ENCODE results near the gene PDE11A. TPM values are rescaled to one million over a fixed set of nuclear protein-coding genes. Genes with fewer than 3 reads are reported as not detected.

Gene PDE11A
- total and polyA plus RNA-seq, 10 donors: 0.02 to 1.2 (median 0.22) TPM; not detected in 3

GRCh38 chr2:177679611-177680605 lies 392.7 kb downstream of the PDE11A start:
- intact Hi-C loops (cut with DNase I; ENCODE audit: low total_unique reads): no loop called here
- H3K4me3 ChIP-seq: no peak overlapping the region
- 71 to 85% (median 78%) methylated on average over 6 of the region's 6 CpGs for WGBS, 5 donors
- H3K4me1 ChIP-seq: no peaks in the 10 kb centered on the region
- DNase-seq: no peak
- TF ChIP-seq POLR2AphosphoS5 (IDR thresholded peaks at IDR 0.05) (no peak), POLR2A (IDR thresholded peaks at IDR 0.05) (no peak)
- TF ChIP-seq, protein P1, sequence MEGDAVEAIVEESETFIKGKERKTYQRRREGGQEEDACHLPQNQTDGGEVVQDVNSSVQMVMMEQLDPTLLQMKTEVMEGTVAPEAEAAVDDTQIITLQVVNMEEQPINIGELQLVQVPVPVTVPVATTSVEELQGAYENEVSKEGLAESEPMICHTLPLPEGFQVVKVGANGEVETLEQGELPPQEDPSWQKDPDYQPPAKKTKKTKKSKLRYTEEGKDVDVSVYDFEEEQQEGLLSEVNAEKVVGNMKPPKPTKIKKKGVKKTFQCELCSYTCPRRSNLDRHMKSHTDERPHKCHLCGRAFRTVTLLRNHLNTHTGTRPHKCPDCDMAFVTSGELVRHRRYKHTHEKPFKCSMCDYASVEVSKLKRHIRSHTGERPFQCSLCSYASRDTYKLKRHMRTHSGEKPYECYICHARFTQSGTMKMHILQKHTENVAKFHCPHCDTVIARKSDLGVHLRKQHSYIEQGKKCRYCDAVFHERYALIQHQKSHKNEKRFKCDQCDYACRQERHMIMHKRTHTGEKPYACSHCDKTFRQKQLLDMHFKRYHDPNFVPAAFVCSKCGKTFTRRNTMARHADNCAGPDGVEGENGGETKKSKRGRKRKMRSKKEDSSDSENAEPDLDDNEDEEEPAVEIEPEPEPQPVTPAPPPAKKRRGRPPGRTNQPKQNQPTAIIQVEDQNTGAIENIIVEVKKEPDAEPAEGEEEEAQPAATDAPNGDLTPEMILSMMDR (IDR thresholded peaks at IDR 0.05 in 8 of 11, conservative IDR thresholded peaks at IDR 0.05 in 3 of 11): no peak
- no peaks in the 10 kb centered on the region for H3K9me3 ChIP-seq
- no peaks in the 10 kb centered on the region for H3K36me3 ChIP-seq
- no peak overlapping the region for H3K27ac ChIP-seq
- peaks cover 0 to 7% (median 0%) of the 10 kb centered on the region in 7 donors for H3K27me3 ChIP-seq (replicated peaks in 1 of 7)

- Histone ChIP-seq H3K36me3 (no peaks in the 10 kb centered on the region), H3K27me3 (replicated peaks in 1 of 7) (peaks cover 0 to 7% (median 0%) of the 10 kb centered on the region in 7 donors), H3K4me1 (no peaks in the 10 kb centered on the region), H3K4me3 (no peak overlapping the region), H3K27ac (no peak overlapping the region), H3K9me3 (no peaks in the 10 kb centered on the region)
- intact Hi-C loops (cut with DNase I; ENCODE audit: low total_unique reads): no loop called here
- TF ChIP-seq, protein P1 (IDR thresholded peaks at IDR 0.05 in 8 of 11, conservative IDR thresholded peaks at IDR 0.05 in 3 of 11): no peak
- TF ChIP-seq POLR2AphosphoS5 (IDR thresholded peaks at IDR 0.05): no peak
- no peak for TF ChIP-seq POLR2A (IDR thresholded peaks at IDR 0.05)
- WGBS, 5 donors: 86 to 97% (median 95%) methylated on average over 2 of the region's 2 CpGs
- DNase-seq: no peak
Observed at GRCh38 chr2:177678939-177679338, 393.6 kb downstream of the PDE11A start.

DNA sequence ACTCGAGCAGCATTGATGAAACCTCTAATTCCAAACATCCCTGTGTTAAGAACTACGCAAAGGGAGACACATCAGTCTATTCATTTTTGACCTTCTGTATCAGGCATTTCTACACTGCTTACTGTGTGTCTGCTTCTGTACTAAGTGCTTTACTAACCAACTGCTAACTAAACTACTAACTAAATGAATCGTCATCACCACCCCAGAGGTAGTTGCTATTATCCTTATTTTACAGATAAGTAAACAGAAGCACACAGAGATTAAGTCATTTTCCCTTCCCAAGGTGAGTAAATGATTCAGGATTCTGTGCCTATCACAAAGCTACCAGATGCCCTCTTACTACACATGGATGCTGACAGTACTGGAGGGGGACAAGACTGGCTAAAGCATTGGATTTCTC lies 395.9 kb downstream of the PDE11A start:
- no peak overlapping the region for H3K4me3 ChIP-seq
- 86 to 91% (median 89%) methylated on average over 3 of the region's 3 CpGs for WGBS, 5 donors
- intact Hi-C loops (cut with DNase I; ENCODE audit: low total_unique reads): no loop called here
- TF ChIP-seq POLR2A (IDR thresholded peaks at IDR 0.05) (no peak), POLR2AphosphoS5 (IDR thresholded peaks at IDR 0.05) (no peak)
- TF ChIP-seq, protein P1 (IDR thresholded peaks at IDR 0.05 in 8 of 11, conservative IDR thresholded peaks at IDR 0.05 in 3 of 11): no peak
- H3K9me3 ChIP-seq: no peaks in the 10 kb centered on the region
- peaks cover 0 to 7% (median 0%) of the 10 kb centered on the region in 7 donors for H3K27me3 ChIP-seq (replicated peaks in 1 of 7)
- no peak for DNase-seq
- H3K27ac ChIP-seq: no peak overlapping the region
- no peaks in the 10 kb centered on the region for H3K4me1 ChIP-seq
- H3K36me3 ChIP-seq: no peaks in the 10 kb centered on the region

- H3K4me1 ChIP-seq: no peaks in the 10 kb centered on the region
- WGBS, 5 donors: 84 to 96% (median 93%) methylated on average over 1 of the region's 1 CpG
- H3K9me3 ChIP-seq: no peaks in the 10 kb centered on the region
- no peak for DNase-seq
- H3K4me3 ChIP-seq: no peak overlapping the region
- peaks cover 0 to 7% (median 0%) of the 10 kb centered on the region in 7 donors for H3K27me3 ChIP-seq (replicated peaks in 1 of 7)
- H3K27ac ChIP-seq: no peak overlapping the region
- TF ChIP-seq POLR2A (IDR thresholded peaks at IDR 0.05) (no peak), POLR2AphosphoS5 (IDR thresholded peaks at IDR 0.05) (no peak)
- TF ChIP-seq, protein P1 (IDR thresholded peaks at IDR 0.05 in 8 of 11, conservative IDR thresholded peaks at IDR 0.05 in 3 of 11): no peak
- intact Hi-C loops (cut with DNase I; ENCODE audit: low total_unique reads): no loop called here
- H3K36me3 ChIP-seq: no peaks in the 10 kb centered on the region
Observed at GRCh38 chr2:177675825-177676224, 396.8 kb downstream of the PDE11A start.
